Keratinocyte (primary cell): Measurements from ENCODE around the gene ALKAL2. TPM values are rescaled to one million over a fixed set of nuclear protein-coding genes. Genes with fewer than 3 reads are reported as not detected.

Experiments
- DNase-seq: peaks from one replicate; pipeline ENCODE4 v3.0.0-alpha.2; 2011; ENCODE audit warnings: low read depth, missing footprints, low spot score
- FAIRE-seq: peaks from 2 replicates; lab custom pipeline; 2011; peaks lifted over from hg19 to GRCh38; lab: Jason Lieb, UNC
- H2AFZ ChIP-seq: 2 replicates; pipeline ENCODE4 v1.6.0; 2012; ENCODE audit warnings: low read length, control low read depth, inconsistent platforms; ENCODE audit not compliant: control insufficient read depth
- H3K27ac ChIP-seq: 2 replicates; pipeline ENCODE4 v1.5.1; 2011; ENCODE audit warnings: low read length; ENCODE audit not compliant: control insufficient read depth, insufficient read depth
- H3K27me3 ChIP-seq: 3 replicates; pipeline ENCODE4 v1.6.0; 2011; ENCODE audit warnings: low read length; ENCODE audit not compliant: control insufficient read depth, insufficient read depth; ENCODE audit errors: extremely low read depth
- H3K36me3 ChIP-seq, 2 experiments: 2 replicates in 1 of 2; 3 replicates in 1 of 2; pipeline ENCODE4 v1.5.1; 2011; ENCODE audit warnings: low read length in 2 of 2, mild to moderate bottlenecking in 1 of 2; ENCODE audit not compliant: control insufficient read depth in 2 of 2, insufficient read depth in 2 of 2; ENCODE audit errors: extremely low read depth in 1 of 2
- H3K4me1 ChIP-seq: 3 replicates; pipeline ENCODE4 v1.5.1; 2011; ENCODE audit warnings: low read length; ENCODE audit not compliant: control insufficient read depth, insufficient read depth; ENCODE audit errors: extremely low read depth
- H3K4me2 ChIP-seq: 3 replicates; pipeline ENCODE4 v1.6.0; 2011; ENCODE audit warnings: low read depth, low read length; ENCODE audit not compliant: control insufficient read depth, insufficient read depth; ENCODE audit errors: extremely low read depth
- H3K4me3 ChIP-seq, 3 experiments: fragments of 200-600 bp in 1 of 3; sonication (generic) in 1 of 3; 2 replicates in 2 of 3; 3 replicates in 1 of 3; pipeline ENCODE4 v1.5.1; 2011 to 2016; ENCODE audit warnings: low read length in 3 of 3, mild to moderate bottlenecking in 3 of 3, control low read depth in 2 of 3, inconsistent platforms in 1 of 3, low read depth in 1 of 3, mixed read lengths in 1 of 3, mixed run types in 1 of 3, moderate library complexity in 1 of 3; ENCODE audit not compliant: control insufficient read depth in 2 of 3, insufficient read depth in 2 of 3; ENCODE audit errors: extremely low read depth in 1 of 3
- H3K79me2 ChIP-seq: 2 replicates; pipeline ENCODE4 v1.6.0; 2012; ENCODE audit warnings: low read length; ENCODE audit not compliant: control insufficient read depth, insufficient read depth
- H3K9ac ChIP-seq: 3 replicates; pipeline ENCODE4 v1.6.0; 2011; ENCODE audit warnings: low read length; ENCODE audit not compliant: control insufficient read depth, insufficient read depth; ENCODE audit errors: extremely low read depth
- H3K9me1 ChIP-seq: 3 replicates; pipeline ENCODE4 v1.6.0; 2011; ENCODE audit warnings: low read length; ENCODE audit not compliant: control insufficient read depth, insufficient read depth; ENCODE audit errors: extremely low read depth
- H3K9me3 ChIP-seq: 2 replicates; pipeline ENCODE4 v1.5.1; 2012; ENCODE audit warnings: low read depth, low read length; ENCODE audit not compliant: control insufficient read depth
- H4K20me1 ChIP-seq: 3 replicates; pipeline ENCODE4 v1.6.0; 2011; ENCODE audit warnings: low read length; ENCODE audit not compliant: control insufficient read depth, insufficient read depth; ENCODE audit errors: extremely low read depth
- EZH2 ChIP-seq: IDR thresholded peaks from one replicate; pipeline ENCODE4 v1.6.1; 2012; ENCODE audit warnings: inconsistent platforms, mild to moderate bottlenecking, low read length, moderate library complexity
- dilution Hi-C: fragments of 300-500 bp; cut with MboI; formaldehyde crosslinking; loops from one replicate; pipeline ENCODE4 v1.7.0; 2020; ENCODE audit warnings: low sequenced_read_pairs; ENCODE audit not compliant: extremely low pct_ligation_motif_present
- polyA plus RNA-seq, 5 experiments: library from polyadenylated mRNA; depleted of rRNA in 3 of 5; stranded (reverse) in 3 of 5; stranded (forward) in 1 of 5; unstranded in 1 of 5; fragments of >200 nt; gene quantifications; 1 replicate in 1 of 5; 2 replicates in 3 of 5; 3 replicates in 1 of 5; pipeline versions ENCODE4 v1.2.1 to v1.2.3, GENCODE V29; 2011 to 2012; ENCODE audit warnings: missing spikeins in 2 of 5, low read depth in 1 of 5, low replicate concordance in 1 of 5
- TF ChIP-seq, protein P1 (sequence below), 3 experiments: IDR thresholded peaks in 1 of 3; conservative IDR thresholded peaks in 1 of 3; optimal IDR thresholded peaks in 1 of 3; 2 replicates in 2 of 3; 3 replicates in 1 of 3; pipeline versions ENCODE3 to v1.5.1; 2011; ENCODE audit warnings: low read length in 3 of 3, mild to moderate bottlenecking in 3 of 3, moderate library complexity in 2 of 3, control low read depth in 1 of 3, inconsistent platforms in 1 of 3; ENCODE audit not compliant: insufficient read depth in 2 of 3; ENCODE audit errors: extremely low read depth in 1 of 3

ALKAL2 gene
- polyA plus RNA-seq, 1 donor (not counting 4 experiments of a cell fraction or from before 2014, with no cell fraction given): not detected

DNA sequence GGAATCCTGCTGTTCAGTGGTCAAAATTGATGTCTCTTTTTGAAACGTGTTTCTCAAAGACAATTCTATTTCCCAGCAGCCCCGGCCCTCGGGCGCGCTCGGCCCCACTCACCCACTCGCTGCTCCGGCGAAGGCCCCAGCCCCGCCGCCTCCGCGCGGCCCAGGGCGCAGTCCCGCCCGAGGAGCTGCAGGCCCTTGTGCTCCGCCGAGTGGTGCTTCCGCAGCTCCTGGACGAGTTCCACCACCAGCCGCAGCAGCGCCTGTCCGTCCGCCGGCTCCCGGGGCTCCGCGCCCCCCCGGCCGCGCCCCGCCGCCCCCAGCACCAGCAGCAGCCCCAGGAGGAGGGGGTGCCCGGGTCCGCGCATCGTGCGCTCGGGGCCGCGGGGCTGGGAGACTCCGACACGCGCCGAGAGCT is 413 bp downstream of the ALKAL2 start:
- Histone ChIP-seq H3K4me3 (no peak overlapping the region), H3K9me1 (no peaks in the 10 kb centered on the region), H3K4me1 (peaks cover 5% of the 10 kb centered on the region), H3K36me3 (no peaks in the 10 kb centered on the region), H3K27ac (no peak overlapping the region), H3K9me3 (no peaks in the 10 kb centered on the region), H3K9ac (no peak overlapping the region), H3K4me2 (peak overlapping the region; percentile 16), H2AFZ (no peak overlapping the region), H3K27me3 (peaks cover 22% of the 10 kb centered on the region), H3K79me2 (no peaks in the 10 kb centered on the region), H4K20me1 (no peaks in the 10 kb centered on the region)
- DNase-seq (no peak), FAIRE-seq (no peak)
- TF ChIP-seq EZH2: no peak
- TF ChIP-seq, protein P1, sequence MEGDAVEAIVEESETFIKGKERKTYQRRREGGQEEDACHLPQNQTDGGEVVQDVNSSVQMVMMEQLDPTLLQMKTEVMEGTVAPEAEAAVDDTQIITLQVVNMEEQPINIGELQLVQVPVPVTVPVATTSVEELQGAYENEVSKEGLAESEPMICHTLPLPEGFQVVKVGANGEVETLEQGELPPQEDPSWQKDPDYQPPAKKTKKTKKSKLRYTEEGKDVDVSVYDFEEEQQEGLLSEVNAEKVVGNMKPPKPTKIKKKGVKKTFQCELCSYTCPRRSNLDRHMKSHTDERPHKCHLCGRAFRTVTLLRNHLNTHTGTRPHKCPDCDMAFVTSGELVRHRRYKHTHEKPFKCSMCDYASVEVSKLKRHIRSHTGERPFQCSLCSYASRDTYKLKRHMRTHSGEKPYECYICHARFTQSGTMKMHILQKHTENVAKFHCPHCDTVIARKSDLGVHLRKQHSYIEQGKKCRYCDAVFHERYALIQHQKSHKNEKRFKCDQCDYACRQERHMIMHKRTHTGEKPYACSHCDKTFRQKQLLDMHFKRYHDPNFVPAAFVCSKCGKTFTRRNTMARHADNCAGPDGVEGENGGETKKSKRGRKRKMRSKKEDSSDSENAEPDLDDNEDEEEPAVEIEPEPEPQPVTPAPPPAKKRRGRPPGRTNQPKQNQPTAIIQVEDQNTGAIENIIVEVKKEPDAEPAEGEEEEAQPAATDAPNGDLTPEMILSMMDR (optimal IDR thresholded peaks at IDR 0.05 in 1 of 3, IDR thresholded peaks at IDR 0.05 in 1 of 3, conservative IDR thresholded peaks at IDR 0.05 in 1 of 3; ENCODE audit: extremely low read depth in 1 of 3, insufficient read depth in 2 of 3, low read length in 3 of 3): no peak
- dilution Hi-C loops: no loop called here

DNA sequence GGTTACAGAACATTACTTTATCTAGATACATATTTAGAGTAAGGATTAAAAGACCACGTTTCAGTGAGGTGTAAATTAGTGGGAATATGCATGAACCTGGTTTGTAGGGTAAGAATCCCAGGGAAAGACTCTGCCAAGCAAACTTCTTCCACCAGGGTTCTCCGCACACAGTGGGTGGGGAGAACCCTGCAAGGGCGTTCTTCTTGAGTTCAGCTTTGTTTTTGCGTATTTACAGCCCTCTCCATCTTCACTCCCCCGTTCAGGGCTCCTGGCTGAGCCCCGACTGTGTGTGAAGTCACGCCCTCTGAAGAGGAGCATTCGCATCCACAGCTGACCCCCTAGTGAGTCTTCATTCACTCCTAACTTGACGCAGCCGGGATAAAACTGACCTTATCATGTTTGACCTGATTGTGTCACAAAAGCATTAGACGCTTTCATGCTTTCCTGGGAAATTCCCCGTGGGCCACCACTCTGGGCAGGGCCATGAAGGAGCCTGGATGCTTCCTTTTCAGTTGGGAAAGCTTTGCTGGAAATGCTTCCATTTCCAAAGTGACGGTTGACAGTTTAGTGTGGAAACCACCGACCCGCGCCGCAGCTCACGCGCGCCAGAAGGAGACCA is 1.0 kb downstream of the ALKAL2 start:
- Histone ChIP-seq H3K79me2 (no peaks in the 10 kb centered on the region), H3K36me3 (peaks cover 0 to 2% of the 10 kb centered on the region in 2 experiments), H2AFZ (no peak overlapping the region), H4K20me1 (no peaks in the 10 kb centered on the region), H3K9me1 (no peaks in the 10 kb centered on the region), H3K4me3 (no peak overlapping the region), H3K4me1 (peaks cover 5% of the 10 kb centered on the region), H3K9ac (no peak overlapping the region), H3K27ac (no peak overlapping the region), H3K9me3 (no peaks in the 10 kb centered on the region), H3K27me3 (peaks cover 22% of the 10 kb centered on the region), H3K4me2 (no peak overlapping the region)
- no peak for FAIRE-seq
- dilution Hi-C loops: no loop called here
- TF ChIP-seq EZH2: peak; percentile 55
- TF ChIP-seq, protein P1 (optimal IDR thresholded peaks at IDR 0.05 in 1 of 3, IDR thresholded peaks at IDR 0.05 in 1 of 3, conservative IDR thresholded peaks at IDR 0.05 in 1 of 3; ENCODE audit: extremely low read depth in 1 of 3, insufficient read depth in 2 of 3, low read length in 3 of 3): no peak
- DNase-seq: no peak
